Lower leg skin (tissue), 4 donors: ENCODE data around the gene VAT1L. TPM values are rescaled to one million over a fixed set of nuclear protein-coding genes. Genes with fewer than 3 reads are reported as not detected.

Source experiments
- DNase-seq, 2 donors: peaks; one replicate each; pipeline ENCODE4 v3.0.0-alpha.2; 2019; ENCODE audit warnings: low spot score in 2 of 2
- H3K4me3 ChIP-seq: fragments of 200-600 bp; sonication (generic); 2 replicates; pipeline ENCODE4 v1.5.1; 2017; ENCODE audit warnings: mild to moderate bottlenecking, low read depth; ENCODE audit not compliant: poor library complexity, severe bottlenecking
- CTCF ChIP-seq, 3 donors: fragments of 450-650 bp; IDR thresholded peaks; one replicate each; pipeline ENCODE4 v1.5.1; 2016; ENCODE audit warnings: antibody characterized with exemption in 3 of 3, mild to moderate bottlenecking in 3 of 3, moderate library complexity in 2 of 3
- POLR2A ChIP-seq, 2 donors: fragments of 450-650 bp; IDR thresholded peaks; one replicate each; pipeline ENCODE4 v1.6.1; 2016 to 2017; ENCODE audit warnings: antibody characterized with exemption in 2 of 2, mild to moderate bottlenecking in 1 of 2, moderate library complexity in 1 of 2
- WGBS, 2 donors: methylation state at CpG; one replicate each; pipeline ENCODE4 v1.1.5; 2018; 5-methylcytosine and 5-hydroxymethylcytosine counted together
- intact Hi-C: fragments of 100-400 bp; cut with DNase I; formaldehyde crosslinking; loops from one replicate; pipeline ENCODE4 v1.15.0; 2023; ENCODE audit warnings: low total_unique reads
- total RNA-seq, 4 donors: library from RNA; depleted of rRNA; stranded (reverse); fragments of >200 nt; gene quantifications; one replicate each; pipeline ENCODE4 v1.1.0, GENCODE V29; 2016

VAT1L gene
- total RNA-seq, 4 donors from 2014 or later = 0.10 to 0.36 TPM; not detected in 2

GRCh38 chr16:77971306-77972061 is 183.1 kb downstream of the VAT1L start:
- TF ChIP-seq CTCF (IDR thresholded peaks at IDR 0.05) (peak in 1 of 3 donors; percentile 73), POLR2A (IDR thresholded peaks at IDR 0.05) (no peak)
- 31 to 36% methylated on average over 16 of the region's 16 CpGs for WGBS, 2 donors
- H3K4me3 ChIP-seq = no peak overlapping the region
- intact Hi-C loops = loop anchor here (5.0 kb wide), 1 partner anchor 294 kb away; no protein-coding TSS in a partner anchor
- DNase-seq = peak; percentile 69 to 96

DNA sequence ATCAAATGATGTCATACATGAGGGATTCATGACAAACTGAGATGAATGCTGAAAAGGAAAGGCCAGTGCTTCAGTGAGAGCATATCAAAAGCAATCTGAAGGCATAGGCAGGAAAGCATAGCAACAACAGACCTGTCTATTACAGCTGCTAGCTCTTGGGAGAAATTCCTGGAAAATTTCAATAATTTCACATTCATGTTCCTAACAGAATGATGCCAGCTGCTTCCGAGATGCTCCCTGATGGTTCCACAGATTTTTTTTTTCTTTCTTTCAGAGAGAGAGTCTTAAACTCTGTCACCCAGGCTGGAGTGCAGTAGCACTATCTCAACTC is 183.7 kb downstream of the VAT1L start:
- DNase-seq = no peak
- intact Hi-C loops = loop anchor here (5.0 kb wide), 1 partner anchor 295 kb away; no protein-coding TSS in a partner anchor
- no peak overlapping the region for H3K4me3 ChIP-seq
- TF ChIP-seq POLR2A (IDR thresholded peaks at IDR 0.05) (no peak), CTCF (IDR thresholded peaks at IDR 0.05) (no peak)
- WGBS, 2 donors = 45 to 53% methylated on average over 1 of the region's 1 CpG

GRCh38 chr16:77974883-77975282 is 186.5 kb downstream of the VAT1L start:
- intact Hi-C loops = loop anchor here (5.0 kb wide), 1 partner anchor 298 kb away; no protein-coding TSS in a partner anchor
- 74 to 75% methylated on average over 5 of the region's 5 CpGs for WGBS, 2 donors

DNA sequence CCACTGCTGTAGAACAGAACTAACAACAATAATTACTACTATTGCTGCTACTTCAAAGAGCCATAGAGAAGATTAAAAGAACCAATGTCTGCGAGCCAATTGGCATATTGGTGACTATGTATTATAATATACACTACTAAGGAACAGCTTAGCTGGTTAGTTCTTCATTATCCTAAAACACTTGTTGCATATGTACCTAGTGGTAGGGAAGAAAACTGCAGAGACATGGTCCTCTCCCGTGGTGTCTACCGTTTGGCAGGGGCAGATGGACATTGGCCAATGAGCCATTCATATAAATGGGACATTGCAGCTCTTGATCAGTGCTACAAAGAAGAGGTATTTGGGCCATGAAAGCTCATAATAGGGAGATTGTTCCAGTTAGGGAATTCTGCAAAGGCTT is 187.6 kb downstream of the VAT1L start:
- H3K4me3 ChIP-seq = no peak overlapping the region
- DNase-seq = no peak
- intact Hi-C loops = no loop called here
- 52 to 60% methylated on average over 3 of the region's 3 CpGs for WGBS, 2 donors
- no peak for TF ChIP-seq CTCF (IDR thresholded peaks at IDR 0.05)
- TF ChIP-seq POLR2A (IDR thresholded peaks at IDR 0.05) = no peak

More at GRCh38 chr16:77974883-77975282, 186.5 kb downstream of the VAT1L start:
- TF ChIP-seq CTCF (IDR thresholded peaks at IDR 0.05) (no peak), POLR2A (IDR thresholded peaks at IDR 0.05) (no peak)
- no peak for DNase-seq
- no peak overlapping the region for H3K4me3 ChIP-seq

- 75% methylated on average over 5 of the region's 5 CpGs for WGBS, 2 donors
- no peak for TF ChIP-seq POLR2A (IDR thresholded peaks at IDR 0.05)
- no peak for TF ChIP-seq CTCF (IDR thresholded peaks at IDR 0.05)
- no peak overlapping the region for H3K4me3 ChIP-seq
- intact Hi-C loops = no loop called here
- no peak for DNase-seq
These were observed 189.0 kb downstream of the VAT1L start for GRCh38 chr16:77977339-77977738.
